Mesothelial cell of epicardium (in vitro differentiated cells): ENCODE results near the gene CHRM2. TPM values are rescaled to one million over a fixed set of nuclear protein-coding genes. Genes with fewer than 3 reads are reported as not detected.

Source experiments
- DNase-seq, 2 experiments: peaks; one replicate each; pipeline ENCODE4 v3.0.0; 2021; ENCODE audit warnings: low spot score in 2 of 2; ENCODE audit not compliant: unreplicated experiment in 2 of 2
- H3K27ac Mint-ChIP-seq: 2 replicates; pipeline ENCODE4 v1.8.0; 2021; ENCODE audit warnings: mixed read lengths
- H3K27me3 Mint-ChIP-seq: 2 replicates; pipeline ENCODE4 v1.8.0; 2021; ENCODE audit warnings: low read depth, mixed read lengths
- H3K36me3 Mint-ChIP-seq: 2 replicates; pipeline ENCODE4 v1.8.0; 2021; ENCODE audit warnings: mixed read lengths
- H3K4me1 Mint-ChIP-seq: 2 replicates; pipeline ENCODE4 v1.8.0; 2021; ENCODE audit warnings: mixed read lengths
- H3K4me3 Mint-ChIP-seq: 2 replicates; pipeline ENCODE4 v1.8.0; 2021; ENCODE audit warnings: mild to moderate bottlenecking, moderate library complexity, mixed read lengths
- H3K9me3 Mint-ChIP-seq: 2 replicates; pipeline ENCODE4 v1.8.0; 2021; ENCODE audit warnings: mixed read lengths
- CTCF ChIP-seq: fragments of 200-600 bp; sonication (generic); IDR thresholded peaks from one replicate; pipeline ENCODE4 v1.5.0; 2021; ENCODE audit warnings: antibody characterized with exemption; ENCODE audit not compliant: unreplicated experiment
- total RNA-seq: library from RNA; stranded (reverse); gene quantifications from 3 replicates; pipeline ENCODE4 v1.2.1, GENCODE V29; 2021

CHRM2 gene
- total RNA-seq, 1 donor from 2014 or later: 41.6 TPM

GRCh38 chr7:136942994-136943393 lies 74.5 kb downstream of the CHRM2 start:
- Mint-ChIP-seq H3K9me3 (peaks cover 11% of the 10 kb centered on the region), H3K27me3 (no peaks in the 10 kb centered on the region), H3K27ac (peak overlapping the region; percentile 92), H3K36me3 (peaks cover 12% of the 10 kb centered on the region), H3K4me1 (peaks cover 57% of the 10 kb centered on the region), H3K4me3 (no peak overlapping the region)
- DNase-seq: no peak
- no peak for TF ChIP-seq CTCF

GRCh38 chr7:136947347-136947746 lies 78.9 kb downstream of the CHRM2 start:
- TF ChIP-seq CTCF: no peak
- Mint-ChIP-seq H3K27me3 (no peaks in the 10 kb centered on the region), H3K27ac (no peak overlapping the region), H3K9me3 (peaks cover 19% of the 10 kb centered on the region), H3K36me3 (peaks cover 20% of the 10 kb centered on the region), H3K4me1 (peaks cover 43% of the 10 kb centered on the region), H3K4me3 (no peak overlapping the region)
- DNase-seq: no peak

GRCh38 chr7:136950331-136950730 lies 81.9 kb downstream of the CHRM2 start:
- TF ChIP-seq CTCF: no peak
- peaks cover 32% of the 10 kb centered on the region for H3K36me3 Mint-ChIP-seq
- no peak for DNase-seq
- peaks cover 21% of the 10 kb centered on the region for H3K9me3 Mint-ChIP-seq
- H3K4me3 Mint-ChIP-seq: no peak overlapping the region
- peaks cover 26% of the 10 kb centered on the region for H3K4me1 Mint-ChIP-seq
- no peaks in the 10 kb centered on the region for H3K27me3 Mint-ChIP-seq
- no peak overlapping the region for H3K27ac Mint-ChIP-seq

- Mint-ChIP-seq H3K4me1 (peaks cover 21% of the 10 kb centered on the region), H3K27ac (no peak overlapping the region), H3K36me3 (peaks cover 25% of the 10 kb centered on the region), H3K9me3 (peaks cover 10% of the 10 kb centered on the region), H3K27me3 (no peaks in the 10 kb centered on the region), H3K4me3 (no peak overlapping the region)
- TF ChIP-seq CTCF: no peak
- no peak for DNase-seq
Observed at GRCh38 chr7:136953386-136953785, 84.9 kb downstream of the CHRM2 start.

GRCh38 chr7:136956232-136956631 lies 87.8 kb downstream of the CHRM2 start:
- Mint-ChIP-seq H3K27me3 (no peaks in the 10 kb centered on the region), H3K4me3 (no peak overlapping the region), H3K9me3 (peaks cover 11% of the 10 kb centered on the region), H3K36me3 (peaks cover 37% of the 10 kb centered on the region), H3K27ac (peak overlapping the region; percentile 76), H3K4me1 (peaks cover 19% of the 10 kb centered on the region)
- DNase-seq: no peak
- no peak for TF ChIP-seq CTCF

GRCh38 chr7:136956671-136957070 lies 88.2 kb downstream of the CHRM2 start:
- no peak overlapping the region for H3K4me3 Mint-ChIP-seq
- H3K36me3 Mint-ChIP-seq: peaks cover 37% of the 10 kb centered on the region
- no peak overlapping the region for H3K27ac Mint-ChIP-seq
- no peak for TF ChIP-seq CTCF
- H3K27me3 Mint-ChIP-seq: no peaks in the 10 kb centered on the region
- peaks cover 15% of the 10 kb centered on the region for H3K4me1 Mint-ChIP-seq
- H3K9me3 Mint-ChIP-seq: peaks cover 11% of the 10 kb centered on the region
- DNase-seq: no peak
